Rectal smooth muscle tissue (tissue), 1 donor: ENCODE measurements around the gene ESPNL.
"Not testable (repeated sequence)": the region's sequence is repeated elsewhere in the genome, so short reads cannot be mapped to it uniquely, and the experiment has no call there.

Source experiments
- H3K27ac ChIP-seq: one replicate; pipeline ENCODE4 v1.7.0; 2013; ENCODE audit warnings: low read depth, low read length, inconsistent platforms
- H3K27me3 ChIP-seq: one replicate; pipeline ENCODE4 v1.7.0; 2013; ENCODE audit warnings: low read length; ENCODE audit not compliant: control insufficient read depth, insufficient read depth
- H3K36me3 ChIP-seq: one replicate; pipeline ENCODE4 v1.7.0; 2013; ENCODE audit warnings: low read length; ENCODE audit not compliant: control insufficient read depth, insufficient read depth
- H3K4me1 ChIP-seq: one replicate; pipeline ENCODE4 v1.7.0; 2013; ENCODE audit warnings: low read length; ENCODE audit not compliant: control insufficient read depth, insufficient read depth
- H3K4me3 ChIP-seq: one replicate; pipeline ENCODE4 v1.7.0; 2013; ENCODE audit warnings: low read length
- H3K9ac ChIP-seq: one replicate; pipeline ENCODE4 v1.7.0; 2013; ENCODE audit warnings: low read length

ESPNL gene

GRCh38 chr2:238100049-238100820 lies at the start of gene ESPNL:
Gene ESPNL, plus strand, starts transcription at chr2:238100340. Its CDS starts 80 bp downstream, at chr2:238100420.
- no peak within 1 kb of the TSS for H3K27ac ChIP-seq
- H3K27me3 ChIP-seq, result no peaks in the 10 kb centered on the region
- no peaks in the 10 kb centered on the region for H3K36me3 ChIP-seq
- no peak within 1 kb of the TSS for H3K9ac ChIP-seq
- H3K4me1 ChIP-seq, result no peaks in the 10 kb centered on the region
- no peak within 1 kb of the TSS for H3K4me3 ChIP-seq

- Histone ChIP-seq H3K9ac (no peak overlapping the region), H3K27ac (no peak overlapping the region), H3K27me3 (no peaks in the 10 kb centered on the region), H3K4me1 (no peaks in the 10 kb centered on the region), H3K4me3 (no peak overlapping the region), H3K36me3 (no peaks in the 10 kb centered on the region)
Observed at GRCh38 chr2:238053191-238053776, 46.9 kb upstream of the ESPNL start.

- Histone ChIP-seq H3K4me3 (no peak overlapping the region), H3K27me3 (no peaks in the 10 kb centered on the region), H3K36me3 (no peaks in the 10 kb centered on the region), H3K9ac (no peak overlapping the region), H3K27ac (no peak overlapping the region), H3K4me1 (peaks cover 5% of the 10 kb centered on the region)
Observed at GRCh38 chr2:238055841-238056240, 44.3 kb upstream of the ESPNL start.

GRCh38 chr2:238057696-238058575 lies 42.2 kb upstream of the ESPNL start:
- not testable (repeated sequence) for H3K27me3 ChIP-seq, H3K27ac ChIP-seq, H3K9ac ChIP-seq, H3K4me3 ChIP-seq, H3K36me3 ChIP-seq, H3K4me1 ChIP-seq

- peak overlapping the region; percentile 92 for H3K4me3 ChIP-seq
- no peaks in the 10 kb centered on the region for H3K27me3 ChIP-seq
- H3K27ac ChIP-seq, result no peak overlapping the region
- peaks cover 5% of the 10 kb centered on the region for H3K4me1 ChIP-seq
- no peaks in the 10 kb centered on the region for H3K36me3 ChIP-seq
- H3K9ac ChIP-seq, result no peak overlapping the region
Observed at GRCh38 chr2:238059505-238059904, 40.6 kb upstream of the ESPNL start.

GRCh38 chr2:238060096-238060541 lies 40.0 kb upstream of the ESPNL start:
- Histone ChIP-seq H3K4me1 (peaks cover 5% of the 10 kb centered on the region), H3K36me3 (no peaks in the 10 kb centered on the region), H3K27me3 (no peaks in the 10 kb centered on the region), H3K9ac (peak overlapping the region; percentile 84), H3K4me3 (peak overlapping the region; percentile 92), H3K27ac (peak overlapping the region; percentile 94)

- H3K4me3 ChIP-seq, result peak within 1 kb of the TSS; percentile 94
- H3K9ac ChIP-seq, result peak within 1 kb of the TSS; percentile 84
- H3K27ac ChIP-seq, result peak within 1 kb of the TSS; percentile 94
- H3K4me1 ChIP-seq, result peaks cover 5% of the 10 kb centered on the region
- H3K27me3 ChIP-seq, result no peaks in the 10 kb centered on the region
- H3K36me3 ChIP-seq, result no peaks in the 10 kb centered on the region
Observed at GRCh38 chr2:238060542-238061314, 39.4 kb upstream of the ESPNL start, which contains the start of gene SCLY. Gene SCLY, plus strand, starts transcription at chr2:238061001. Its CDS starts 54 bp downstream, at chr2:238061055.

GRCh38 chr2:238061315-238062202 lies 38.6 kb upstream of the ESPNL start:
- H3K9ac ChIP-seq, result peak overlapping the region; percentile 75
- H3K4me1 ChIP-seq, result peaks cover 5% of the 10 kb centered on the region
- H3K27me3 ChIP-seq, result no peaks in the 10 kb centered on the region
- no peaks in the 10 kb centered on the region for H3K36me3 ChIP-seq
- peak overlapping the region; percentile 80 for H3K27ac ChIP-seq
- H3K4me3 ChIP-seq, result peak overlapping the region; percentile 94

GRCh38 chr2:238063414-238064189 lies 36.5 kb upstream of the ESPNL start:
- Histone ChIP-seq H3K4me3 (no peak overlapping the region), H3K9ac (no peak overlapping the region), H3K4me1 (peaks cover 5% of the 10 kb centered on the region), H3K27ac (no peak overlapping the region), H3K36me3 (no peaks in the 10 kb centered on the region), H3K27me3 (no peaks in the 10 kb centered on the region)

- H3K4me1 ChIP-seq, result peaks cover 5% of the 10 kb centered on the region
- H3K9ac ChIP-seq, result no peak overlapping the region
- no peaks in the 10 kb centered on the region for H3K27me3 ChIP-seq
- no peak overlapping the region for H3K4me3 ChIP-seq
- H3K36me3 ChIP-seq, result no peaks in the 10 kb centered on the region
- H3K27ac ChIP-seq, result no peak overlapping the region
Observed at GRCh38 chr2:238064376-238064775, 35.8 kb upstream of the ESPNL start.
